Stimulated activated naive CD8-positive, alpha-beta T cell treated with anti-CD3 and anti-CD28 coated beads, Interleukin-15, amount 100 ng/mL, for 72 hours (primary cell): ENCODE measurements around the gene NQO2.
"Not testable (repeated sequence)": the region's sequence is repeated elsewhere in the genome, so short reads cannot be mapped to it uniquely, and the experiment has no call there.

Source experiments
- ATAC-seq: fragments of 150-1000 bp; cut with Tn5 transposase; 2 replicates; pipeline ENCODE4 v1.10.0; 2021; ENCODE audit warnings: mild to moderate bottlenecking, moderate library complexity
- DNase-seq, 2 donors: peaks; one replicate each; pipeline ENCODE4 v3.0.0; 2021 to 2022
- H3K27ac Mint-ChIP-seq, 2 donors: one replicate each; pipeline ENCODE4 v1.8.0; 2022; ENCODE audit warnings: mild to moderate bottlenecking in 2 of 2, mixed read lengths in 2 of 2, moderate library complexity in 2 of 2
- H3K27me3 Mint-ChIP-seq: one replicate; pipeline ENCODE4 v1.8.0; 2022; ENCODE audit warnings: mixed read lengths
- H3K4me1 Mint-ChIP-seq: one replicate; pipeline ENCODE4 v1.8.0; 2022; ENCODE audit warnings: mild to moderate bottlenecking, mixed read lengths
- H3K4me3 Mint-ChIP-seq, 2 donors: one replicate each; pipeline ENCODE4 v1.8.0; 2022; ENCODE audit warnings: mild to moderate bottlenecking in 2 of 2, mixed read lengths in 2 of 2, moderate library complexity in 1 of 2
- H3K9me3 Mint-ChIP-seq, 2 donors: one replicate each; pipeline ENCODE4 v1.8.0; 2022; ENCODE audit warnings: mixed read lengths in 2 of 2

Gene NQO2

GRCh38 chr6:3055158-3055499, 55.4 kb downstream of the NQO2 start:
- H3K4me1 Mint-ChIP-seq = peaks cover 46% of the 10 kb centered on the region
- not testable (repeated sequence) for H3K4me3 Mint-ChIP-seq, H3K27ac Mint-ChIP-seq, ATAC-seq, DNase-seq, H3K9me3 Mint-ChIP-seq, H3K27me3 Mint-ChIP-seq

DNA sequence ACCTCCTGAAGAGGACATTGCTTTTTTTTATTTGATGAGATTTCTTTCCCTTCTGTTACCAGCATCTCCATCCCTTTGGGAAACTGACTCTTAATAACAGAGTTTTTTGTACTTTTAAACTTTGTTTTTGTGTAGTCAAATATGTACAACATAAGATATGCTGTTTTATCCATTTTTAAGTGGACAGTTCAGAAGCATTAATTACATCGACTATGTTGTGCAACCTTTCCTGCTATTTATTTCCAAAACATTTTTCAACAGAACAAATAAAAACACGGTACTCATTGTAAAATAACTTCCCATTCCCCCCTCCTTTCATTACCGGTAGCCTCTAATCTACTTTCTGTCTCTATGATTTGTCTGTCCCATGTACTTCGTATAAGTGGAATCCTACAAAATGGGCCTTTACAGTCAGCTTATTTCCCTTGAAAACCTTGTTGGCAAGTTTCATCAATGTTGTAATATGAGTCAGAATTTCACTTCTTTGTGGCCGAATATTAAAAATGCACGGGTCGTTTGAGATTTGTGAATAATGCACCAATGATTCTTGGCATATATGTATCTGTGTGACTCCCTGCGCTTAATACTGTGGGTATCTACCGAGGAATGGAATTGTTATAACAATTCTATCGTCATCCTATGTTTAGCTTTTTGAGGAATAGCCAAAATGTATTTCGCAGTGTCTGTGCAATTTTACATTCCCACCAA, 57.5 kb downstream of the NQO2 start:
- peaks cover 50% of the 10 kb centered on the region for H3K4me1 Mint-ChIP-seq
- H3K27me3 Mint-ChIP-seq = no peaks in the 10 kb centered on the region
- no peak overlapping the region for H3K4me3 Mint-ChIP-seq
- no peak for ATAC-seq
- H3K9me3 Mint-ChIP-seq = no peaks in the 10 kb centered on the region
- DNase-seq = no peak
- H3K27ac Mint-ChIP-seq = no peak overlapping the region

- no peaks in the 10 kb centered on the region for H3K9me3 Mint-ChIP-seq
- H3K4me3 Mint-ChIP-seq = peak overlapping the region in 1 of 2 donors; percentile 5
- H3K27ac Mint-ChIP-seq = peak overlapping the region in 1 of 2 donors; percentile 45
- ATAC-seq (no peak), DNase-seq (no peak)
- peaks cover 33% of the 10 kb centered on the region for H3K4me1 Mint-ChIP-seq
- no peaks in the 10 kb centered on the region for H3K27me3 Mint-ChIP-seq
These were observed 59.3 kb downstream of the NQO2 start for GRCh38 chr6:3058957-3059356.

DNA sequence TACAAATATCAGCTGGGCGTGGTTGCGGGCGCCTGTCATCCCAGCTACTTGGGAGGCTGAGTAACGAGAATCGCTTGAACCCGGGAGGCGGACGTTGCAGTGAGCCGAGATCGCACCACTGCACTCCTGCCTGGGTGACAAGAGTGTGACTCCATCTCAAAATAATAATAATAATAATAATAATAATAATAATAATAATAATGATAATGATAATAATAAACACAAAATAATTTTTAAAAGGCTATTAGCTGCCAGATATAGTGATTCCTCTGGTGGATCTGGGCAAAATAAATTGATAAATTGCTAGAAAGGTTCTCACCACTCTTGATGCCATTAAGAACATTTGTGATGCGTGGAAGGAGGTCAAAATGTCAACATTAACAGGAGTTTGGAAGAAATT, 60.4 kb downstream of the NQO2 start:
- H3K27me3 Mint-ChIP-seq, H3K4me3 Mint-ChIP-seq, ATAC-seq, H3K27ac Mint-ChIP-seq, H3K9me3 Mint-ChIP-seq, DNase-seq: not testable (repeated sequence)
- H3K4me1 Mint-ChIP-seq = peaks cover 32% of the 10 kb centered on the region

DNA sequence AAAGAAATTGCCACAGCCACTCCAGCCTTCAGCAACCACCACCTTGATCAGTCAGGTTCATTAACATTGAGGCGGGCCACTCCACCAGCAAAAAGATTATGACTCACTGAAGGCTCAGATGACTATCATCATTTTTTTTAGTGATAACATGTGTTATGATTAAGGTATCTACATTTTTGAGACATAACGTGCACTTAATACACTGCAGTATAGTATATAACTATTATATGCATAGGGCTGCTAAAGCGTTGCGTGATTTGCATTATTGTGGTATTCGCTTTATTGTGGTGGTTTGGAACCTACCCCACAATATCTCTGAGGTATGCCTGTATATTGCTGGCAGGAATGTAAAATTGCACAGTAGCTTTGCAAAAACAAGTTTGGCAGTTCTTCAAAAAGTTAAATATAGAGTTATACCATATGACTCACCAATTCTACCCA, 61.8 kb downstream of the NQO2 start:
- Mint-ChIP-seq H3K4me3 (no peak overlapping the region), H3K4me1 (peaks cover 37% of the 10 kb centered on the region), H3K27me3 (no peaks in the 10 kb centered on the region), H3K9me3 (no peaks in the 10 kb centered on the region), H3K27ac (no peak overlapping the region)
- ATAC-seq = no peak
- DNase-seq = no peak

- Mint-ChIP-seq H3K27ac (peak overlapping the region; percentile 61 to 74), H3K4me1 (peaks cover 55% of the 10 kb centered on the region), H3K4me3 (peak overlapping the region; percentile 88 to 96)
- not testable (repeated sequence) for H3K9me3 Mint-ChIP-seq, DNase-seq, H3K27me3 Mint-ChIP-seq
- peak; percentile 3 for ATAC-seq
These were observed 63.6 kb downstream of the NQO2 start for GRCh38 chr6:3063340-3063732.

- ATAC-seq = peak; percentile 90
- Mint-ChIP-seq H3K4me1 (peaks cover 49% of the 10 kb centered on the region), H3K4me3 (peak overlapping the region; percentile 88 to 96), H3K9me3 (no peaks in the 10 kb centered on the region), H3K27me3 (no peaks in the 10 kb centered on the region), H3K27ac (peak overlapping the region; percentile 67 to 87)
- DNase-seq = peak; percentile 92 to 93
These were observed 64.3 kb downstream of the NQO2 start for GRCh38 chr6:3063733-3064700.

GRCh38 chr6:3068329-3069214, 68.9 kb downstream of the NQO2 start, which contains the start of gene RIPK1:
Gene RIPK1 (plus strand): TSS chr6:3068494. CDS start chr6:3076824, 8,330 bp downstream.
- Mint-ChIP-seq H3K27ac (peak within 1 kb of the TSS; percentile 97 to 98), H3K4me3 (peak within 1 kb of the TSS; percentile 93 to 97), H3K27me3 (no peaks in the 10 kb centered on the region), H3K9me3 (no peaks in the 10 kb centered on the region), H3K4me1 (peaks cover 75% of the 10 kb centered on the region)
- ATAC-seq = peak; percentile 88
- DNase-seq = peak; percentile 96
